ENCODE results near the gene HMMR.
"Not testable (repeated sequence)": the region's sequence is repeated elsewhere in the genome, so short reads cannot be mapped to it uniquely, and the experiment has no call there.

The HMMR gene, protein sequence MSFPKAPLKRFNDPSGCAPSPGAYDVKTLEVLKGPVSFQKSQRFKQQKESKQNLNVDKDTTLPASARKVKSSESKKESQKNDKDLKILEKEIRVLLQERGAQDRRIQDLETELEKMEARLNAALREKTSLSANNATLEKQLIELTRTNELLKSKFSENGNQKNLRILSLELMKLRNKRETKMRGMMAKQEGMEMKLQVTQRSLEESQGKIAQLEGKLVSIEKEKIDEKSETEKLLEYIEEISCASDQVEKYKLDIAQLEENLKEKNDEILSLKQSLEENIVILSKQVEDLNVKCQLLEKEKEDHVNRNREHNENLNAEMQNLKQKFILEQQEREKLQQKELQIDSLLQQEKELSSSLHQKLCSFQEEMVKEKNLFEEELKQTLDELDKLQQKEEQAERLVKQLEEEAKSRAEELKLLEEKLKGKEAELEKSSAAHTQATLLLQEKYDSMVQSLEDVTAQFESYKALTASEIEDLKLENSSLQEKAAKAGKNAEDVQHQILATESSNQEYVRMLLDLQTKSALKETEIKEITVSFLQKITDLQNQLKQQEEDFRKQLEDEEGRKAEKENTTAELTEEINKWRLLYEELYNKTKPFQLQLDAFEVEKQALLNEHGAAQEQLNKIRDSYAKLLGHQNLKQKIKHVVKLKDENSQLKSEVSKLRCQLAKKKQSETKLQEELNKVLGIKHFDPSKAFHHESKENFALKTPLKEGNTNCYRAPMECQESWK

DNA sequence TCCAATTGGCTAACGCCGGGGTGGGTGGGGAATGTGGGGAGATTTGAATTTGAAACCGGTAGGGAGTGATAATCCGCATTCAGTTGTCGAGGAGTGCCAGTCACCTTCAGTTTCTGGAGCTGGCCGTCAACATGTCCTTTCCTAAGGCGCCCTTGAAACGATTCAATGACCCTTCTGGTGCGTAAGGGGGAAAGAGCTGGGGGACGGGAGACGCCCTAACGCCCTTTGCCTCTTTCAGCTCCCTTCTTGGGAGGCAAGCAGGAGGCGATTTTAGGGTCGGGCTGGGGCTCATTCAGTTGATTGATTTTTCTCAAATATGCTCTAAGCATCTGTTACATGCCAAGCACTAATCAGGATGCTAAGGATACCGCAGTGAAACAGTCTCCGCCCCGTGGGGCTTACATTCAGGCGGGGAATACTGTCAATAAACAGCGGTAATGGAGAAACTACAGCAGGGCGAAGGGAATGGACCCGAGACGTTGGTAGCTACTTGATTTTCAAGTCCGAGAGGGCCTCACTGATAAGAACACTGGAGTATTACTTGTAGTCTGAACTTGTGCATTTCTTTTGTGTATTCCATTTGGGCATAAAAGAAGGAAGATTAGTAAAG is at the start of gene HMMR:
Gene HMMR, plus strand, starts transcription at position 71 of the 610 bp plus-strand sequence. Its CDS starts 61 bp downstream, at position 132.
- DNase-seq (ENCODE audit: extremely low read depth in 1 of 2, low read depth in 1 of 2) = no peak

DNA sequence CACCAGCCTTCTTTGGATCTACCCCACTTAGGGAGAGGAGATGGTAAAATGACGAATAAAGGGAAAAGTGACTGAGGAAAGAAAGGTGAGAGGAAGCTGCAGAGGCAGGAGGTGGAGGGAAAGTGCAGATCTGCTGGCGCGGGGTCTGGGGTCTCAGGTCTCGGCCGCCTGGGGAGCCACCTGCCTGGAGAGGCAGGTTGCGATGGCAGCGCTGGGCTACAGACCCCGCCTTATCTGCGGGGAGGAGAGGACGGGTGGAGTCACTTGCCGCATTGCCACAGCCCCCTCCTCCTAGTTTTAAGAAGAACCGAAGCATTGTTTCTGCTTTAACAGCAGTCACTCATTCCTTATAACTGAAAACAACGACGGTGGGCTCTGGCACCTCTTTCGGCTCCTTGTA is 44.8 kb upstream of the HMMR start:
- DNase-seq (ENCODE audit: extremely low read depth in 1 of 2, low read depth in 1 of 2) = not testable (repeated sequence)

DNA sequence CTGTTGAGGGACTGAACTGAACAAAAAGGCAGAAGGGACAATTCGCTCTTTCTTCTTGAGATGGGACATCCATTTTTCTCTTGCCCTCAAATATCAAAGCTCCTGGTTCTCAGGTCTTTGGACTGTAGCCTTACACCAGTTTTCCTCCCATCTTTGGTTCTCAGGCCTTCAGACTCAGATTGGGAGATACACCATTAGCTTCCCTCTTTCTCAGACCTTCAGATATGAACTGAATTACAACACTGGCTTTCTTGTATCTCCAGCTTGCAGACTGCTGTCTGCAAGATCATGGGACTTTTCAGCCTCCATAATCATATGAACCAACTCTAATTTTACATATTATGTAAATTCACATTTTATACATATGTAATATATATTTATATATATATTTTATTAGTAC is 35.6 kb upstream of the HMMR start:
- DNase-seq (ENCODE audit: extremely low read depth in 1 of 2, low read depth in 1 of 2) = no peak

DNA sequence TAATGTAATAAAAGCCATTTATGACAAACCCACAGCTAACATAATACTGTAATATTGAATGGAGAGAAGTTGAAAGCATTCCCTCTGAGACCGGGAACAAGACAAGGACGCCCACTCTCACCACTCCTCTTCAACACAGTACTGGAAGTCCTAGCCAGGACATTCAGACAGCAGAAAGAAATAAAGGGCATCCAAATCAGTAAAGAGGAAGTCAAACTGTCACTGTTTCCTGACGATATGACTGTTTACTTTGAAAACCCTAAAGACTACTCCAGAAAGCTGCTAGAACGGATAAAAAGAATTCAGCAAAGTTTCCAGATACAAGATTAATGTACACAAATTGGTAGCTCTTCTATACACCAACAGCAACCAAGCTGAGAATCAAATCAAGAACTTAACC is 34.3 kb upstream of the HMMR start:
- not testable (repeated sequence) for DNase-seq (ENCODE audit: extremely low read depth in 1 of 2, low read depth in 1 of 2)

DNA sequence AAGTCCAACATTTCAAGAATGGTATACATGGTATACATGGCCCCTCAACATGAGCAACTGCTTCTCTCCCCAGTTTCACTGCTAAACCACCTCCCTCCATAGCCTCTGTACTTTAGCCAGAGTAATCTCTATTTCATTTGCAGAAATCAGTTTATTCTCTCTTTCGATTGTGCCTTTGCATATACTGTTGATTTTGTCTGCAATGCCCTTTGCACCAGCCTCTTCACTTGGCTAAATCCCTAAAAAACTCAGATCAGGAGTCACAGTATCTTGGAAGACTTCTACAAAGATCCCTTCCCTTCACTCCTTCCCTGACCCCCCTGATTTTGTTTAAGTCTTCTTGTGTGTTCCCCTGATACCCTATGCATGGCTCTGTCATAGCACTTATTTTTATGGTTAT is 27.9 kb upstream of the HMMR start:
- no peak for DNase-seq (ENCODE audit: extremely low read depth in 1 of 2, low read depth in 1 of 2)

DNA sequence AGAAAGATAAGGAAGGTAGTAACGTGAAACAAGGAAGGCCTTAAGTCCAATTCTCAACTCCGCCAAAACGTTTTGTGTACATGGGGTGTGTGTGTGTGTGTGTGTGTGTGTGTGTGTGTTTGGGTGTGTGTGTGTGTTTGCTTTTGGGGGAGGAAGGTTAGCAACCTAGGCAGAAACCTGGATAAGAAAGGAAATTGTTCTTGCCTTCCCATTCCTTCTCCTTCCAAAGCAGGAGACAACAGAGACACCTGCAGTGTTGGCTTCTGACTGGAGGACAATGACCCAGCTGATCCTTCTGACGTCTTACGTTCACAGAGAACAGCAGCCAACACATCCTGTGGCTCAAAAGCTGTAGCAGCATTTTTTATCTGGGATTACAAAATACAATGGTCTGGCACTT is 27.2 kb upstream of the HMMR start:
- DNase-seq (ENCODE audit: extremely low read depth in 1 of 2, low read depth in 1 of 2) = no peak

DNA sequence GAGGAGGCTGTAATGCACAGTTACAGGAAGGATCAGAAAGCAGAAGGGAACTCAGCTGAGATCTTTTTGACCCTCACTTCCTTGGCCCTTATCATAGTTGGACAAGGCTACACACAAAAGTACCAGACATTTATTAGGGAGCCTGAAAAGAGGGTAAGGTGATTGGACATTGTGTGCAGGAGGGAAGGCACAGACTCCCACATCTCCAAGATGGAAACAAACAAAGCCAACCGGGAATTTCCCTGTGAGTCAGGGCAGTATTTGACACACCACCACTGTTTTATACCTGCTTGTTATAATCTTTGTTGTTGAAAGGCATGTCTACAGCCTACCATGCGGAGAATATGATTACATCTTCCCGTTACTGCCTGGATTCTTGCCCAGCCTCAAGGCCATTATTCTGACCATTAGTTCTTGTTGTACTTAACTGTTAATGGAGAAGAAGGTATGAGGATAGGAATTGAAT is 26.0 kb upstream of the HMMR start:
- no peak for DNase-seq (ENCODE audit: extremely low read depth in 1 of 2, low read depth in 1 of 2)

DNA sequence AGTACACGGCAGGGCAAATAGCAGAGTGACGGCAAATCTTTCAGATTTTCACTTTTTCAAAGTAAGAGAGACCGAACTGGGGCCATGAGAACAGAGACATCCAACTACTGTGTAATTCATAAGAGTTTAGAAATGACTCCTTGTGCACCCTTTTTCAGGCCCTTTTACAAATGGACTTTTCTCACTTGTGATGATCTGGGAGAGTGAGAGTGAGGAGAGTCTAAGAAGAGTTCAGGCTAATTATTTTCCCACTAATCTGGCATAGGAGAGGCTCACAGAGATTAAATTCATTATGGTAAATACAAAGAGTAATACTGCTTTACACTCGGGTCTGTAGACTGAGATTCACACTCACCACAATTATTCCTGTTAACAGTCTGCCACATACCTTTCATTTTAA is 23.9 kb upstream of the HMMR start:
- DNase-seq (ENCODE audit: extremely low read depth in 1 of 2, low read depth in 1 of 2) = no peak

DNA sequence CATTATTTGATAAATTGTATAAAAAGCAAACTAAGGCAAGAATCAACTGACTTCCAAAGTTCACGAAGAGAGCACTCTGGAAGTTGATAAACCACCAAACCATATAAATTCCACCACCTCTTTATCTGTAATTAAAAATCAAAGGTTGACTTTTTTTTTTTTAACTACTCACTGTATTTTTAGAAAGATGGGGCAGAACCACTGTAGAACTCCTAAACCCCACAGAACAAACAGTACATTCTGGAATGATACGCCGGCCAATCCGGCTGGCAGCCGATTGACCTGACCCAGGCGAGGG is 23.5 kb upstream of the HMMR start:
- DNase-seq (ENCODE audit: extremely low read depth in 1 of 2, low read depth in 1 of 2) = no peak

DNA sequence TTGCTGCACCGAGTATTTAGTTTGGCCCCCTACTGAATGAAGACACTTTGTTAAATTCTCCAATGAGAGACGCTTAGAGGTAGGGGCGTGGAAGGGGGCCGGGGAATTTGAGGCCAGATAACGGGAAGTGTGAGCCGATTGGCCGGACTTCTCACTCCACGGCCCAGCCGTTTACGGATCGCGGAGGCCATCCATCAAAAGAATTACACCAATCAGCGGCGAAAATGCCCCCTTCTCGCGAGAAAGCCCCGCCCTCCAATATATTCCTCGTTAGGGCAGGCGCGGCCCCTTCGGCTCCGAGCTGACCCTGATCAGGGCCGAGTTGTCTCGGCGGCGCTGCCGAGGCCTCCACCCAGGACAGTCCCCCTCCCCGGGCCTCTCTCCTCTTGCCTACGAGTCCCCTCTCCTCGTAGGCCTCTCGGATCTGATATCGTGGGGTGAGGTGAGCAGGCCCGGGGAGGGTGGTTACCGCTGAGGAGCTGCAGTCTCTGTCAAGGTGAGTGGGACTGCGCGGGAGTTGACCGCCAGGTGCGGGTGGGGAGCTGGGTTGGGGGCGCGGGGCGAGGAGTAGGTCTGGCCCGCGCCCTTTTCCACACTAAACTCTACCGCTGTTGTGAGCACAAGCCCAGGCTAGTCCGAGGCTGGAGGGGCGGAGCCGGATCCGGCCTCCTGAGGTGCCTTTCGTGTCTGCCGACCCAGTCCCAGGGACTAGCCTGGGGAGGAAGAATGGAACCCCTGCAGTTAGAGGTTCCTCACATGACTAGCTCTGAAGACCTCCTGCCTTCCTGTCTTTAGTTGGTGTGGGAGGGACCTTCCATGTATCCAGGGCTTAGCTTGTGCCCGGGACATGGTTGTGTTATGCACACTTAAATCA is 22.9 kb upstream of the HMMR start, which contains the start of gene CCNG1:
Gene CCNG1, plus strand, starts transcription at position 287 of the 874 bp plus-strand sequence. CDS start 1,662 bp downstream, outside the sequence.
- peak; percentile 74 to 76 for DNase-seq (ENCODE audit: extremely low read depth in 1 of 2, low read depth in 1 of 2)

DNA sequence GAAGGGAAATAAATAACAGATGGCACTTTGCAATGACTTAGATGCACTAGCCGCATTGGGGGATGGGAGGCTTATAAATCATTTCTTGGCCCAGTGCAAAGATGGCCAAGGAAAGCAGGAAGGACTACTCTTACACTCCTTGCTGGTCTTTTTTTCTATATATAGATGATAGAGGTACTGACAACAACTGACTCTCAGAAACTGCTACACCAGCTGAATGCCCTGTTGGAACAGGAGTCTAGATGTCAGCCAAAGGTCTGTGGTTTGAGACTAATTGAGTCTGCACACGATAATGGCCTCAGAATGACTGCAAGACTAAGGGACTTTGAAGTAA is 21.4 kb upstream of the HMMR start:
- no peak for DNase-seq (ENCODE audit: extremely low read depth in 1 of 2, low read depth in 1 of 2)

DNA sequence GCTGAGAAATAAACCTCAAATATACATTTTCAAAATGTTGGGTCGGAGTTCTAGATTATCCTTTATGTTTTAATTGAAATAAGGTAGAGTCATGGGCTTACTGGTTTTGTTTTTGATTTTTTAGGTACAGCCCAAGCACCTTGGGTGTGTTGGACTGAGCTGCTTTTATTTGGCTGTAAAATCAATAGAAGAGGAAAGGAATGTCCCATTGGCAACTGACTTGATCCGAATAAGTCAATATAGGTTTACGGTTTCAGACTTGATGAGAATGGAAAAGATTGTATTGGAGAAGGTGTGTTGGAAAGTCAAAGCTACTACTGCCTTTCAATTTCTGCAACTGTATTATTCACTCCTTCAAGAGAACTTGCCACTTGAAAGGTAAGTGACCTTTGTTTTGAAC is 19.5 kb upstream of the HMMR start:
- DNase-seq (ENCODE audit: extremely low read depth in 1 of 2, low read depth in 1 of 2) = no peak

DNA sequence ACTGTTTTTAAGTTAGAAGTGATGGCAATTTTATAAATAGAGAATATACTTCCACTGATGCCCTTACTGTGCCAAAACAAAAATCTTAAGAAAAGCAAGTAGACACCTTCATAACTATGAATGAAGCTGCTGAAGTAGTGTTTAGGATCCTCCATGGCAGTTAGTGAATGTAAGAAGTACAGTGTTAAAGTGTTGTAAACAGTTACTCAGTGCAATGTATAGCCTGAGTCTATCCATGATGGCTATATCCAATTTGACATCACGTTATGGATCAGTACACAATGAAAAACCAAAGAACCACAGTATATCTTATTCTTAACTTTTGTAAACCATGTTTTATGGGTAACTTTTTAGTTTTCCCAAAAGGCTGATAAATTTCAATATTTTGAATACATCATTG is 15.9 kb upstream of the HMMR start:
- DNase-seq (ENCODE audit: extremely low read depth in 1 of 2, low read depth in 1 of 2) = no peak

DNA sequence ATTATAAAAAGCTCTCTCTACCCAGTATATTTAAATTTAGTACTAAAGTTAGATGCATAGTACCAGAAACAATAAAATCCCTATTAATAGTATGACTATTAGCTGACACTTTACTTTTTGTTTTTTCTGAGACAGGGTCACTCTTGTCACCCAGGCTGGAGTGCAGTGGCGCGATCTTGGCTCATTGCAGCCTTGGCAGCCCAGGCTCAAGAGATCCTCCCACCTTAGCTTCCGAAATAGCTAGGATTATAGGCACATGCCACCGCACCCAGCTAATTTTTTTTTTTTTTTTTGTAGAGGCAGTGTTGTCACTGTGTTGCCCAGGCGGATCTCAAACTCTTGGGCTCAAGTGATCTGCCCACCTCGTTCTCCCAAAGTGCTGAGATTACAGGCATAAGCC is 15.1 kb upstream of the HMMR start:
- DNase-seq (ENCODE audit: extremely low read depth in 1 of 2, low read depth in 1 of 2) = no peak

DNA sequence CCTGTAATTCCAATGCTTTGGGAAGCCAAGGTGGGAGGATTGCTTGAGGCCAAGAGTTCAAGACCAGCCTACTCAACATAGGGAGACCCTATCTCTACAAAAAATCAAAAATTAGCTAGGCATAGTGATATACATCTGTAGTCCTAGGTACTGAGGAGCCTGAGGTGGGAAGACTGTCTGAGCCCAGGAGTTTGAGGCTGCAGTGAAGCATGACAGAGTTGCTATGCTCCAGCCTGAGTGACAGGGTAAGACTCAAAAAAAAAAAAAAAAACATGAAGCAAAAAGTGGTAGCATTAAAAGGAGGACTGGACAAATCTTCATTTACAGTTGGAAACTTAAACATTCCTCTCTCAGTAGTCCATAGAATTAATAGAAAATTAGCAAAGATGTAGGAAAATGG is 13.2 kb upstream of the HMMR start:
- DNase-seq (ENCODE audit: extremely low read depth in 1 of 2, low read depth in 1 of 2) = no peak

DNA sequence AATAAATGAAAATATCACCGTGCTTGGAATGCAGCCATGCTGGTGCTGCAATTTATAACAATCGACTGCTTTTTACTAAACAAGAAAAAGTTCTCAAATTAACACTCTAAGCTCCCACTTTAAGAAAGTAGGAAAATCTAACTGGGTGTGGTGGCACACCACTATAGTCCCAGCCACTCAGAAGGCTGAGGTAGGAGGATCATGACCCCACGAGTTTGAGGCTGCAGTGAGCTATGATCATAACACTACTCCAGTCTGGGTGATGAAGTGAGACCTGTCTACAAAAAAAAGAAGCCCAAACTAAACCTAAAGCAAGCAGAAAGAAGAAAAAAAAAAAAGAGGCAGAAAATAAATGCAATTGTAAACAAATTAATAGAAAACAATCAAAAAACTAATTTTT is 12.6 kb upstream of the HMMR start:
- no peak for DNase-seq (ENCODE audit: extremely low read depth in 1 of 2, low read depth in 1 of 2)

DNA sequence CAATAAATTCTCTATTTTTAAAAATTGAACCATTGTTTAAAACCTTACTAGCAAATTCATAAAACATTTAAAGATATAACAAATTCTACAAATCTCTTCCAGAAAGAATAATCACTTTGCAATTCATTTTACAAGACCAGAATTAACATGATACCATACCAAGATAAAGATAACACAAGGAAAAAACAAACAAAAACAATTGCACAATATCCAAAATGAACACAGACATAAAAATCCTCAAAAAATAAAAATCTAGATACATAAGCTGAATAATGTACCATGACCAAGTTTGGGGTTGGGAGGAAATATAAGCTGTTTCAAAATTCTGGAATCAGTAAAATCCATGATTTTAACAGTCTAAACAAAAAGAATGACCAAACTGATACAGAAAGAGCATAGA is 11.9 kb upstream of the HMMR start:
- no peak for DNase-seq (ENCODE audit: extremely low read depth in 1 of 2, low read depth in 1 of 2)

DNA sequence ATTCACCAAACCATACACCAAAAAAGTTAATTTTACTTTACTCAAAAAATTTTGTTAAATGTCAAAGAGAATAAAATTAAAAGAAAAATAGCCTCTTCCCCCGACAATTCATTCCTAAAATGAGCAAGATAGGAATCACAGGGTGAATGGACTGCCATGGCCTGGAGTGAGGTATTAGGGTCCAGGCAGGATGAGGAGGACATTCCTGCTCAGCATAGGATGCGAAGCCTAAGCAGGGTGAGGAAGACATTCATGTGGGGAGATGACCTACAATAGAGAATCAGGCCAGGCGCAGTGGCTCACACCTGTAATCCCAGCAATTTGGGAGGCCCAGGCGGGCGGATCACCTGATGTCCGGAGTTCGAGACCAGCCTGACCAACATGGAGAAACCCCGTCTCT is 8.9 kb upstream of the HMMR start:
- no peak for DNase-seq (ENCODE audit: extremely low read depth in 1 of 2, low read depth in 1 of 2)

DNA sequence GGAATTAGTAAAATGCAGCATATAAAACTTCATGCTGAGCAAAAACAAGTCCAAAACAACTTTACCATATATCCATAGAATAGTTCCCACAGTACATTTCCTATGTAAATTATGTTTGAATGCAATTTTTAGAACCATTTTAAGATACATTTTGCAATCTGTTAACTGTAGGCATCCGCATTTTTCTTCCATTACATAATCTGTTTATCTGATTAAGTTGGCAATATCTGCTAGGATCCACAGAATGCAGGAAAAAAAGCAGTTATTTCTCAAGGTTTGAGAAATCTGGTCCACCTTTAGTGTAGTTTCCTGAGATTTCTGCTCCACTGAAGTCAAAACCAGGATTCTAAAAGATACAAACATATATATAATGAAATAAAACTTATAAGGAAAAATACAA is 6.7 kb upstream of the HMMR start:
- no peak for DNase-seq (ENCODE audit: extremely low read depth in 1 of 2, low read depth in 1 of 2)

DNA sequence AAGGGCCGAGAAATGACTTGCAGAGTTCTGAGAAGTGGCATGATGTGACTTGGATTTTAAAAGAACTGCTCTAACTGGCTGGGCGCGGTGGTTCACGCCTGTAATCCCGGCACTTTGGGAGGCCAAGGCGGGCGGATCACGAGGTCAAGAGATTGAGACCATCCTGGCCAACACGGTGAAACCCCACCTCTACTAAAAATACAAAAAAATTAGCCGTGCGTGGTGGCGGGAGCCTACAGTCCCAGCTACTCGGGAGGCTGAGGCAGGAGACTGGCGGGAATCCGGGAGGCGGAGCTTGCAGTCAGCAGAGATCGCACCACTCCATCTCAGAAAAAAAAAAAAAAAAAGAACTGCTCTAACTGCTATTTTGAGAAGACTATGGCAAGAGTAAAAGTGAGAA is 5.0 kb upstream of the HMMR start:
- not testable (repeated sequence) for DNase-seq (ENCODE audit: extremely low read depth in 1 of 2, low read depth in 1 of 2)

DNA sequence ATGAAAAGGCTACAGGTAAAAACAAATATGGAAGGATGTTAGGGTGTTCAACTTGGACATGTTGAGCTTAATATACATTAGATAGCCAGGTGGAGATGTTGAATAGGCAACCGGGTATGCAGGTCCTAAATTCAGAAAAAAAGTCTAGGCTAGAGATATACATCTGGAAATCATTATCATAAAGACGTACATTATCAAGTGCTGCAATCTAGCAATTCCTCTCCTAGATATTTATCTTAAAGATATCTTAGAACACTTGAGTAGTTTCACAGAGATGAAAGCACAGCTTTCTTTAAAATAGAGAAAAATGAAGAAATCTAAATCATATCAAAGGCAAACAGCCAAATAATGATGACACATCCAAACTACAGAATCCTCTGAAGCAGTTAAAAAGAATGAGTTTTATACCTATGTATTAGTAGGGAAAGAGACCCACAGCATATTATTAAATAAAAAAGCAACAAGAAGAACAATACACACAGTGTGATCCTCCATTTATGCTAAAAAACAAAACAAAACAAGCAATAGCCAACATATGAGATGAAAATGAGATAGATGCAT is 4.3 kb upstream of the HMMR start:
- DNase-seq (ENCODE audit: extremely low read depth in 1 of 2, low read depth in 1 of 2) = no peak
